ENCODE results near the gene SORCS2.

The SORCS2 gene

DNA sequence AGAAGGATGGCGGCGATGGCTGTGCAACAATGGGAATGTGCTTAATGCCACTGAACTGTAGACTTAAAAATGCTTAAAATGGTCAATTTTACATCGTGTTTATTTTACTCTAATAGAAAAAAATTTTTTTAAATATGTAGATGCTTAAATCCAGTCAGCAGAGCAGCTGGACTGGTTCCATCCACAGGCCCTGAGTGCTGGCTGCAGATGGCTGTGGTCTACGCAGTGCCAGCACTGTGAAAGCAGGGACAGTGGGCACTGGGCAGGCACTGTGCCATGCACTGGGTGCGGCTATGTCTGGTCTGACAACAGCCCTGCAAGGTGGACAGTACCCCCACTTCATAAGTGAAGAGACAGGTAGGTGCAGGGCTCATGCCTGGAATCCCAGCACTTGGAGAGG lies 572.1 kb downstream of the SORCS2 start:
- no peak for TF ChIP-seq CTCF (IDR thresholded peaks at IDR 0.05; ENCODE audit: borderline replicate concordance, control extremely low read depth, extremely low read depth, insufficient read depth, missing control alignments)
- DNase-seq (ENCODE audit: low spot score) = no peak
- in situ Hi-C loops (cut with MboI; ENCODE audit: low sequenced_read_pairs, unreplicated experiment) = no loop called here

GRCh38 chr4:7765666-7766065 lies 573.3 kb downstream of the SORCS2 start:
- no peak for TF ChIP-seq CTCF (IDR thresholded peaks at IDR 0.05; ENCODE audit: borderline replicate concordance, control extremely low read depth, extremely low read depth, insufficient read depth, missing control alignments)

GRCh38 chr4:7766086-7766485 lies 573.7 kb downstream of the SORCS2 start:
- no peak for TF ChIP-seq CTCF (IDR thresholded peaks at IDR 0.05; ENCODE audit: borderline replicate concordance, control extremely low read depth, extremely low read depth, insufficient read depth, missing control alignments)
- in situ Hi-C loops (cut with MboI; ENCODE audit: low sequenced_read_pairs, unreplicated experiment) = loop anchor here (5.0 kb wide), 1 partner anchor 36 kb away; no protein-coding TSS in a partner anchor
- DNase-seq (ENCODE audit: low spot score) = no peak

More at GRCh38 chr4:7765666-7766065, 573.3 kb downstream of the SORCS2 start:
- no peak for DNase-seq (ENCODE audit: low spot score)
- in situ Hi-C loops (cut with MboI; ENCODE audit: low sequenced_read_pairs, unreplicated experiment) = loop anchor here (5.0 kb wide), 1 partner anchor 37 kb away; no protein-coding TSS in a partner anchor

DNA sequence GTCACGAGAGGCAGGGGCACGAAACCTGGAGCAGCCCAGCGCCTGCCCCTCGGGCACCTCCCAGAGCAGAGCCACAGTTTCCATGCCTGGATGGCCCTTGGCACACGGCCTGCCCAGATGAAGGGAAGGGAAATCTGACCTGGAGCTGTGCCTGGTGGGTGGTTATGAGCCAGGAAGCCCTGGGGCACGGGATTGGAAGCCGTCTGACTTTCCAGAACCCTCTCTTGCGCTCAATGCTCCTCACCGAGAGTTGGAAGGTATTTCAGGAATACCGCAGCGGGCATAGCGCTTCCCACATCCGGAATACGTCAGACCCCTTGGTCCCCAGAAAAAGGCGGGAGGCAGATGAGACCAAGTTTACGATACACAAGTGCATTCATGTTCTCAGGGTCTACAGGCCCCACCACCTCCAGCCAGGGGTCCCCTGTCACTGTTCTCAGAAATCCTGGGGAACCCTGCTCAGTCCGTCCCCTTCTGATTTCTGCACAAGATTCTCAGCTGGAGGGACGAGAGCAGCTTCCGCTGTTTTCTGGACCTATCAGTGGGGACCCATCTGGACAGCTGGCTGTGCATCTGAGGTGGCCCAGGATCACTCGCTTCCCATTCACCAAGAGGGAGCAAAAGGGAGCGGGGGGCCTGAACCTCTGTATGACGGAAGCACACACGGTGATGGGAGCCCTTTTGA lies 574.5 kb downstream of the SORCS2 start:
- TF ChIP-seq CTCF (IDR thresholded peaks at IDR 0.05; ENCODE audit: borderline replicate concordance, control extremely low read depth, extremely low read depth, insufficient read depth, missing control alignments) = no peak
- no peak for DNase-seq (ENCODE audit: low spot score)
- in situ Hi-C loops (cut with MboI; ENCODE audit: low sequenced_read_pairs, unreplicated experiment) = loop anchor here (5.0 kb wide), 1 partner anchor 35 kb away; no protein-coding TSS in a partner anchor

DNA sequence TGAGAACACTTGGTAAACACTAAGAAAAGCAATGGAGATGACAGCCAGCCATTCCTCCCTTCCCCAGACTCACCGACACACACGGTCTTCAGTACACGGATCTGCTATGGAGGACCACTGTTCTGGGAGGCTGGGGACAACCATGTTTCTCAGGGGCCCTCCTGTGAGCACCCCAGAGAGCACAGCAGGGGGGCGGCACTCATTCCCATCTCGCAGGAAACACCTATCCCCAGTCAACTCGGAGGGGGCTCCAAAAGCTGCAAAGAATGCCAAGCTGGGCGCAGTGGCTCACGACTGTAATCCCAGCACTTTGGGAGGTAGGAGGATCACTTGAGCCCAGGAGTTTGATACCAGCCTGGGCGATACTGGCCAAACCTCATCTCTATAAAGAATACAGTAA lies 575.2 kb downstream of the SORCS2 start:
- no peak for TF ChIP-seq CTCF (IDR thresholded peaks at IDR 0.05; ENCODE audit: borderline replicate concordance, control extremely low read depth, extremely low read depth, insufficient read depth, missing control alignments)
- in situ Hi-C loops (cut with MboI; ENCODE audit: low sequenced_read_pairs, unreplicated experiment) = loop anchor here (5.0 kb wide), 1 partner anchor 35 kb away; no protein-coding TSS in a partner anchor
- no peak for DNase-seq (ENCODE audit: low spot score)

- in situ Hi-C loops (cut with MboI; ENCODE audit: low sequenced_read_pairs, unreplicated experiment) = loop anchor here (5.0 kb wide), 1 partner anchor 34 kb away; no protein-coding TSS in a partner anchor
- no peak for TF ChIP-seq CTCF (IDR thresholded peaks at IDR 0.05; ENCODE audit: borderline replicate concordance, control extremely low read depth, extremely low read depth, insufficient read depth, missing control alignments)
- no peak for DNase-seq (ENCODE audit: low spot score)
These were observed 575.6 kb downstream of the SORCS2 start for GRCh38 chr4:7767966-7768365.

All from GM13976 (cell line).